GM12864 (cell line): ENCODE results near the gene SLC22A23.

Source experiments
- DNase-seq: peaks from one replicate; pipeline ENCODE4 v3.0.0-alpha.2; 2011; ENCODE audit warnings: low read depth
- H3K4me3 ChIP-seq: 2 replicates; pipeline ENCODE4 v1.5.1; 2011; ENCODE audit warnings: mild to moderate bottlenecking, low read depth, low read length, control low read depth
- TF ChIP-seq, protein P1 (sequence below): IDR thresholded peaks from 2 replicates; pipeline ENCODE4 v1.5.1; 2011; ENCODE audit warnings: low read depth, mild to moderate bottlenecking, moderate library complexity, low read length, control low read depth, inconsistent platforms; ENCODE audit errors: missing control alignments

Gene SLC22A23

DNA sequence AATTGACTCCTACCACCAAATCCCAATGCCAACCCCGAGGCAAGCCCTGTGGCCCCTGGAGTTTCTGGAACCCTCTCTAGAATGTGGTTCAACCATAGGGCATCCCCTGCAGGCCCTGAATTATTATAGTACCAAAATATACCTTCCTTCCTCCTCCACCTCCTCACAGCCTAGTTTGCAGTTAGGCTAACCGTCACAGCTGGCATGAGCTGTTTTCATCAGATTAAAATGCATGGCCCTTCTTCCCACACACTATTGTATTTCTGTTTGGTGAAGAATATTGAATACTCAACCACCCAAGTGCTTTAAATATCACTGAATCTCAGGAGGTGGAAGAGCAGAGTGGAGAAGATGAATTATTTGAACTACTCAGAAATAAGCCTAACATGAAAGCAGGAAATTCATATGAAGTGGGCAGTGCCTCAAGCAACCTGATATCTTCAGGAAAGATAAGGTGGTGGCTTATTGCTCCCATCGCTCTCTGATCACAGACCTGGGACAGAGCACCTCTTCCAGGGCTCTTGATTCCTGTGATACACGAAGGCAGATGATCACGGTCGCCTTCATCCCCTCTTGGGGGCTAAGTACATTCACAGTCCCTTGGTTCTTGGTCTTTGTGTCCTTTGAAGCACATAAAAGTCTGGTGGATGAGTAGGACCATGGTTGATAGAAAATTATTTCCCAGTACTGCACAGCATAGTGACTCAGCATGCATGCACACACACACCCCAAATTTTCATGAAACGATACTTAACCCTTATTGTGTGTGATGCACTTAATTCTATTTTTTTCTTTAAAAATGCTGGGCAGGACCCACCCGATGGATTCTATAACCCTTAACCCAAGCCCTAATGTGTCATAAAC is 107.2 kb downstream of the SLC22A23 start:
- TF ChIP-seq, protein P1, sequence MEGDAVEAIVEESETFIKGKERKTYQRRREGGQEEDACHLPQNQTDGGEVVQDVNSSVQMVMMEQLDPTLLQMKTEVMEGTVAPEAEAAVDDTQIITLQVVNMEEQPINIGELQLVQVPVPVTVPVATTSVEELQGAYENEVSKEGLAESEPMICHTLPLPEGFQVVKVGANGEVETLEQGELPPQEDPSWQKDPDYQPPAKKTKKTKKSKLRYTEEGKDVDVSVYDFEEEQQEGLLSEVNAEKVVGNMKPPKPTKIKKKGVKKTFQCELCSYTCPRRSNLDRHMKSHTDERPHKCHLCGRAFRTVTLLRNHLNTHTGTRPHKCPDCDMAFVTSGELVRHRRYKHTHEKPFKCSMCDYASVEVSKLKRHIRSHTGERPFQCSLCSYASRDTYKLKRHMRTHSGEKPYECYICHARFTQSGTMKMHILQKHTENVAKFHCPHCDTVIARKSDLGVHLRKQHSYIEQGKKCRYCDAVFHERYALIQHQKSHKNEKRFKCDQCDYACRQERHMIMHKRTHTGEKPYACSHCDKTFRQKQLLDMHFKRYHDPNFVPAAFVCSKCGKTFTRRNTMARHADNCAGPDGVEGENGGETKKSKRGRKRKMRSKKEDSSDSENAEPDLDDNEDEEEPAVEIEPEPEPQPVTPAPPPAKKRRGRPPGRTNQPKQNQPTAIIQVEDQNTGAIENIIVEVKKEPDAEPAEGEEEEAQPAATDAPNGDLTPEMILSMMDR, result no peak
- no peak overlapping the region for H3K4me3 ChIP-seq
- no peak for DNase-seq

DNA sequence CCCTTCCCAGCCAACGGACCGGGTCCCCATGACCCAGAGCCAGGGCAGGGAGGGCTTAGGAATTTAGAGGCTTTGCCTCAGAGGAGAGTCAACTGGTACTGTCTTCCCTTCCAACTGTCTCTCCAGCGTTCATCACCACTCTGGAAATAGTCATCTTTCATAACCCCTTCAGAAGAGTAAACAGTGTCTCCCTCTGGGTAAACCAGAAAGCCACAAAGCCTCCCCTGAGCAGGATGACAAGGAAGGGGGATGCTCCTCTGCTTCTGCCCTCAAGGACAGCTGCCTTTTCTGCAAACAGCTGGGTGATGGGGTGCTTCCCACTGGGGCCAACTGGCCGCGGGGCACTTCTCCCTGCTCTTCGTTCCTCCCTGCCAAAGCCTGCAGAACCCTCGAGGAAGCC is 108.0 kb downstream of the SLC22A23 start:
- no peak overlapping the region for H3K4me3 ChIP-seq
- TF ChIP-seq, protein P1, result no peak
- DNase-seq, result no peak

DNA sequence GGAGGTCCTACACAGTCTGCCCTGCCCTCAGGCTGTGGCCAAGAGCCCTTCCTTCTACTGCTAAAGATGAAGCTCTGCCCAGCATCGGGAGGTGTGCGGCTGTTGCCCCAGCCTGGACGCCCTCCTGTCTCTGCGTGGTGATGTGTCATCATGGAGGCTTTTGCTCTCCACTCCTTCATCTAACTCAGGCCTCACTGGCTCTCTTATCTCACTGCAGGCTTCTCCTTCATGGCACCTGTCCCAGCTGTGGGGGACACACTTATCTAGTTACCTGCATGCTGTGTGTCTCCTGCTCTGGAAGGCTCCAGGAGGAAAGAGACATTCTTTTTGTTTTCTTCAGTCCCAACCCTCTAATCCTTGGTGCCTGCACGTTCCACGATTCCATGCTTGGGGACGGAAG is 109.0 kb downstream of the SLC22A23 start:
- TF ChIP-seq, protein P1, result no peak
- DNase-seq, result no peak
- no peak overlapping the region for H3K4me3 ChIP-seq

DNA sequence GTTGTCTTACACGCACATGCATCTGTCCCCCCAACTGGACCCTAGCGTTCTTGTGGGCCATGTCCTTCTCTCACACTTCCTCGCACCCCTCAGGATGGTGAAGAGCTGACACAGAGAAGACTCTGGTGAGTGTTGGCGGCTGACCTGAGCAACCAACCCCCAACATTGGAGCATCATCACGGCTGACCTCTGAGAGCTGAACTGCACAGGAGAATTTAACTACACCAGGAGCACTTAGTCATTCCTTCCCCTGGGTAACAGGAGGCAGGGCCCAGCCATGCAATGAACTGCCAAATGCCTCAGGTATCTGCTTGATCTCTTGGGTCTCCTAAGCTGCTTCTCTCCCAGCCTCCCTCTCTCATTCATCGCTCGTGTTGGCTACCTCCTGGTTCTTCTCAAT is 109.6 kb downstream of the SLC22A23 start:
- no peak for DNase-seq
- TF ChIP-seq, protein P1, result no peak
- H3K4me3 ChIP-seq, result no peak overlapping the region

DNA sequence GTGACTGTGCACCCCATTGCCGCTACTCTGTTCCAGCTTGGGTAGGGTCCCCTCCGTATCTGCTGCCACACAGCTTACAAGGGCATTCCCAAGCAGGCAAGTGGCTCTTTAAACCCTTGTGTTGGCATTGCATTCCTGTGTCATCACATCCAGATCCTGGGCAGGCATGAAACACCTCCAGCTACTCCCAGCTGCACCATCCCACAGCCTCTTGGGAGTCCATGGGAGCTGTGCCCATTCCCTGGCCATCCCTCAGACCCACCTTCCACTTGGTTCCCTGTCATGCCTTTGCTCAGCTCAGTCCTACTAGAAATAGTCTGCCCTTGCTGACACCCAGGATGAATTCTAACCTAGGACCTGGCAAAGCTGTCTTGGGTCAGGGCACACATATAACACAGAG is 110.4 kb downstream of the SLC22A23 start:
- DNase-seq, result no peak
- TF ChIP-seq, protein P1, result no peak
- no peak overlapping the region for H3K4me3 ChIP-seq

DNA sequence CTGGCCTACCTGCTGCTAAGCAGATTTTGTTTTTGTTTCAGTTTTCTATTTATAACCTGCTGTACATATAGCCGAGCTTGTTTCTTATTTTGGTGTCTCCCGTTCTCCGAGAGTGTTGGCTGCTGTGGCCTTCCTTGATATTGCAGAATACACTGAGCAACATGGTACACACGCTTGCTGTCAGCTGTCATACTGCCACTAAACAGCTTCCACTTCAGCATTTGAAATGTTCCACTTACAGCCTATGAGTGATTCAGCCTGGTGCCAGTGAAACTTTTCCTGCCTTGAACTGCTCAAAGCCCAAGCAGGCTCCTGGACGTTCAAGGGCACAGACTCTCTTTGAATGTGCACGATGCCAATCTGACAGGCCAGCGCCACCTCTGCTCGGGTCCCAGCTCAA is 111.0 kb downstream of the SLC22A23 start:
- DNase-seq, result no peak
- TF ChIP-seq, protein P1, result no peak
- no peak overlapping the region for H3K4me3 ChIP-seq
